PC-3 (cell line): ENCODE results near the gene SPDYE1.
"Not testable (repeated sequence)": the region's sequence is repeated elsewhere in the genome, so short reads cannot be mapped to it uniquely, and the experiment has no call there.

Experiments used
- EZH2 ChIP-seq: fragments of 300-600 bp; sonication (generic); IDR thresholded peaks from one replicate; pipeline ENCODE4 v1.6.1; 2017; ENCODE audit warnings: antibody characterized with exemption, mild to moderate bottlenecking, low read length; ENCODE audit not compliant: unreplicated experiment
- TF ChIP-seq, protein P1 (sequence below): fragments of 300-600 bp; sonication (generic); conservative IDR thresholded peaks from 2 replicates; pipeline ENCODE4 v1.5.1; 2017; ENCODE audit warnings: antibody characterized with exemption, low read depth, mild to moderate bottlenecking, low read length

DNA sequence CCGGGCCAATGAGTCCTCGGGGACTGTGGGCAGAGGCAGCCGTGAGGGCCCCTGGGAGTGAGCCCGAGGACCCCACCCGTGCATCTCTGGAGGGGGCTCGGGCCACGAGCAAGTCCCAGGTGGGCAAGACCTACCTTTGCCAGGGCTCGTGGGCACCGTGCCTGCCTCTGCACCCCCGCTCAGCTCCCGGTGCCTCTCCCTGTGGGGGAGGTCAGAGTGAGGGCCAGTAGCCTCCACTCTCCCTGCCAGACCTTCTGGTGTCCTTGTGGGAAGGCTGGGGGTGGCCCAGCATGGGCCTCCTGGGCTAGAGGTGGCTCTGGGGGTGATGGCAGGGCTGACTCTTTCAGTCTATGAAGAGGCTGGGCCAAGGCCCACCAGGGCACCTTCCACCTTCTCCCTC lies 31.7 kb downstream of the SPDYE1 start:
- TF ChIP-seq, protein P1, sequence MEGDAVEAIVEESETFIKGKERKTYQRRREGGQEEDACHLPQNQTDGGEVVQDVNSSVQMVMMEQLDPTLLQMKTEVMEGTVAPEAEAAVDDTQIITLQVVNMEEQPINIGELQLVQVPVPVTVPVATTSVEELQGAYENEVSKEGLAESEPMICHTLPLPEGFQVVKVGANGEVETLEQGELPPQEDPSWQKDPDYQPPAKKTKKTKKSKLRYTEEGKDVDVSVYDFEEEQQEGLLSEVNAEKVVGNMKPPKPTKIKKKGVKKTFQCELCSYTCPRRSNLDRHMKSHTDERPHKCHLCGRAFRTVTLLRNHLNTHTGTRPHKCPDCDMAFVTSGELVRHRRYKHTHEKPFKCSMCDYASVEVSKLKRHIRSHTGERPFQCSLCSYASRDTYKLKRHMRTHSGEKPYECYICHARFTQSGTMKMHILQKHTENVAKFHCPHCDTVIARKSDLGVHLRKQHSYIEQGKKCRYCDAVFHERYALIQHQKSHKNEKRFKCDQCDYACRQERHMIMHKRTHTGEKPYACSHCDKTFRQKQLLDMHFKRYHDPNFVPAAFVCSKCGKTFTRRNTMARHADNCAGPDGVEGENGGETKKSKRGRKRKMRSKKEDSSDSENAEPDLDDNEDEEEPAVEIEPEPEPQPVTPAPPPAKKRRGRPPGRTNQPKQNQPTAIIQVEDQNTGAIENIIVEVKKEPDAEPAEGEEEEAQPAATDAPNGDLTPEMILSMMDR, result not testable (repeated sequence)
- TF ChIP-seq EZH2, result not testable (repeated sequence)
